Gastrocnemius medialis (tissue), 4 donors: ENCODE data around the gene ISM1. TPM values are rescaled to one million over a fixed set of nuclear protein-coding genes. Genes with fewer than 3 reads are reported as not detected.

ENCODE experiments used
- ATAC-seq, 2 donors: fragments of 150-250 bp; one replicate each; pipeline ENCODE4 v1.9.1; 2016
- DNase-seq, 2 donors: peaks; one replicate each; pipeline ENCODE4 v3.0.0-alpha.2; 2019
- H3K27ac ChIP-seq, 4 donors: fragments of 200-600 bp; sonication (generic); 1 replicate in 1 of 4; 2 replicates in 3 of 4; pipeline ENCODE4 v1.5.1; 2016 to 2018; ENCODE audit warnings: mild to moderate bottlenecking in 2 of 4, moderate library complexity in 1 of 4
- H3K27me3 ChIP-seq, 3 donors: fragments of 200-600 bp; sonication (generic) in 2 of 3; 1 replicate in 1 of 3; 2 replicates in 2 of 3; pipeline versions ENCODE4 v1.5.1 to v1.6.0; 2016 to 2019; ENCODE audit warnings: mild to moderate bottlenecking in 1 of 3, moderate library complexity in 1 of 3
- H3K36me3 ChIP-seq, 2 donors: fragments of 200-600 bp; sonication (generic) in 1 of 2; one replicate each; pipeline ENCODE4 v1.5.1; 2017 to 2018
- H3K4me1 ChIP-seq, 2 donors: fragments of 200-600 bp; sonication (generic) in 1 of 2; one replicate each; pipeline ENCODE4 v1.5.1; 2016 to 2017; ENCODE audit warnings: mild to moderate bottlenecking in 2 of 2
- H3K4me3 ChIP-seq, 4 donors: fragments of 200-600 bp; sonication (generic) in 3 of 4; 1 replicate in 1 of 4; 2 replicates in 3 of 4; pipeline ENCODE4 v1.5.1; 2016 to 2019; ENCODE audit warnings: mild to moderate bottlenecking in 2 of 4
- H3K9me3 ChIP-seq, 3 donors: fragments of 200-600 bp; sonication (generic) in 2 of 3; 1 replicate in 1 of 3; 2 replicates in 2 of 3; pipeline ENCODE4 v1.5.1; 2016 to 2019
- POLR2A ChIP-seq, 2 donors: fragments of 450-650 bp; IDR thresholded peaks; one replicate each; pipeline ENCODE4 v1.6.1; 2017; ENCODE audit warnings: antibody characterized with exemption in 2 of 2, mild to moderate bottlenecking in 2 of 2, moderate library complexity in 2 of 2
- in situ Hi-C, 4 donors: fragments of 200-750 bp; cut with MboI; loops; one replicate each; pipeline versions ENCODE4 v1.15.0 to v1.8.0; 2017; ENCODE audit warnings: low sequenced_read_pairs in 4 of 4
- intact Hi-C: fragments of 100-400 bp; cut with DNase I; formaldehyde crosslinking; loops from one replicate; pipeline ENCODE4 v1.15.1; 2023; ENCODE audit warnings: low total_unique reads
- total RNA-seq, 4 donors: library from RNA; depleted of rRNA; stranded (reverse); fragments of >200 nt; gene quantifications; one replicate each; pipeline versions ENCODE4 v1.1.0 to v1.2.3, GENCODE V29; 2016
- TF ChIP-seq, protein P1 (sequence below), 5 experiments: fragments of 450-650 bp in 3 of 5; fragments of 200-600 bp in 2 of 5; sonication (generic) in 2 of 5; IDR thresholded peaks in 4 of 5; conservative IDR thresholded peaks in 1 of 5; 1 replicate in 4 of 5; 2 replicates in 1 of 5; pipeline ENCODE4 v1.5.1; 2016 to 2019; ENCODE audit warnings: antibody characterized with exemption in 5 of 5, mild to moderate bottlenecking in 3 of 5, moderate library complexity in 3 of 5

The ISM1 gene
- total RNA-seq, 4 donors from 2014 or later, result 0.61 to 3.7 (median 0.78) TPM

DNA sequence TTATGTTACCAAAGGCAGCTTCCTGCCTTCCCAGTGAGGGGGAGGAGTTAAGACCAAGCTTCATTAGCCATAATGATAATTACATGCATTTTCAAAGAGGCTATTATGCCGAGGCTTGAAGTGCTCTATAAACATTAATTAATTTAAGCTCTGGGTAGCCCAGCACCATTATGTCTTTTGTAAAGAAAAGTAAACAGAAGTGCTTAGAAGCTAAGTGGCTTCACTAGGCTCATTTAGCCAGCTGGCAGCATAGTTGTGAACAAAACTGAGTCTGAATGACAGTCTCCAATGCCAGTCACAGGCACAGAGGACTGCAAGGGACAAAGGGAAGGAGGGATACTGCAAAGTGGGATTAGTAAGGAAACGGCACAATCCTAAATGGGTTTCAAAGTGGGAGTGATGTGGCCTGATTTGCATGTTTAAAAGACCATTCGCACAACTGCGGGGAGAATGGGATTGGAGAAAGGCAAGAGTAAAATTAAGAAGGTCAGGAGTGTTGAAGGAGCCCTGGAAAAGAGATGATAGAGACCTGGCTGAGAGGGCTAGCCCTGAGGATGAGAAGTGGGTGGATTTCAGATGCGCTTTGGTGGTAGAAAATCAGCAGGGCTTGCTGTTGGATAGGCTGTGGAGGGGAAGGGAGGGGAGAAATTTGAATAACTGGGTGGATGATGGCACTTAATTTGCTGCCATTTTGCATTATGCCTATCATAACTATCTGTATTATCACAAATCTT, 20.1 kb upstream of the ISM1 start:
- in situ Hi-C loops, result no loop called here

DNA sequence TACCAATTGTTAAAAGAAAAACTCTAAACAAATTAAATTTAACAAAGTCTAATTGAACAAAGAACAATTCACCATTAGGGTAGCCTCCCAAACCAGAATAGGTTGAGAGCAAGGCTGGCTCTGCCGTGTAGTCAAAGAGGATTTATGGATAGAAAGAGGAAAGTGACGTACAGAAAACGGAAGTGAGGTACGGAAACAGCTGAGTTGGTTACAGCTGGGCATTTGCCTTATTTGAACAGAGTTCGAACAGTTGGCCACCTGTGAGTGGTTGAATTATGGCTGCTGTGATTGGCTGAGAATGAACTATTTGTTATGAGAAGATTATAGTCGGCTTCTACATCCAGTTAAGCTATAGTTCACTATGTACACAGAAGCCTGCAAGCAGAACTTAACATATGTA, 18.5 kb upstream of the ISM1 start:
- Histone ChIP-seq H3K36me3 (no peaks in the 10 kb centered on the region), H3K27ac (no peak overlapping the region), H3K27me3 (no peaks in the 10 kb centered on the region), H3K4me3 (no peak overlapping the region), H3K4me1 (no peaks in the 10 kb centered on the region), H3K9me3 (no peaks in the 10 kb centered on the region)
- DNase-seq, result no peak
- intact Hi-C loops (no loop called here), in situ Hi-C loops (no loop called here)
- no peak for ATAC-seq
- no peak for TF ChIP-seq POLR2A (IDR thresholded peaks at IDR 0.05)
- TF ChIP-seq, protein P1, sequence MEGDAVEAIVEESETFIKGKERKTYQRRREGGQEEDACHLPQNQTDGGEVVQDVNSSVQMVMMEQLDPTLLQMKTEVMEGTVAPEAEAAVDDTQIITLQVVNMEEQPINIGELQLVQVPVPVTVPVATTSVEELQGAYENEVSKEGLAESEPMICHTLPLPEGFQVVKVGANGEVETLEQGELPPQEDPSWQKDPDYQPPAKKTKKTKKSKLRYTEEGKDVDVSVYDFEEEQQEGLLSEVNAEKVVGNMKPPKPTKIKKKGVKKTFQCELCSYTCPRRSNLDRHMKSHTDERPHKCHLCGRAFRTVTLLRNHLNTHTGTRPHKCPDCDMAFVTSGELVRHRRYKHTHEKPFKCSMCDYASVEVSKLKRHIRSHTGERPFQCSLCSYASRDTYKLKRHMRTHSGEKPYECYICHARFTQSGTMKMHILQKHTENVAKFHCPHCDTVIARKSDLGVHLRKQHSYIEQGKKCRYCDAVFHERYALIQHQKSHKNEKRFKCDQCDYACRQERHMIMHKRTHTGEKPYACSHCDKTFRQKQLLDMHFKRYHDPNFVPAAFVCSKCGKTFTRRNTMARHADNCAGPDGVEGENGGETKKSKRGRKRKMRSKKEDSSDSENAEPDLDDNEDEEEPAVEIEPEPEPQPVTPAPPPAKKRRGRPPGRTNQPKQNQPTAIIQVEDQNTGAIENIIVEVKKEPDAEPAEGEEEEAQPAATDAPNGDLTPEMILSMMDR (IDR thresholded peaks at IDR 0.05 in 4 of 5, conservative IDR thresholded peaks at IDR 0.05 in 1 of 5), result no peak

More for the DNA sequence above, 20.1 kb upstream of the ISM1 start:
- no peak for TF ChIP-seq POLR2A (IDR thresholded peaks at IDR 0.05)
- TF ChIP-seq, protein P1 (IDR thresholded peaks at IDR 0.05 in 4 of 5, conservative IDR thresholded peaks at IDR 0.05 in 1 of 5), result no peak
- Histone ChIP-seq H3K36me3 (no peaks in the 10 kb centered on the region), H3K27me3 (no peaks in the 10 kb centered on the region), H3K27ac (no peak overlapping the region), H3K4me3 (no peak overlapping the region), H3K4me1 (no peaks in the 10 kb centered on the region), H3K9me3 (no peaks in the 10 kb centered on the region)
- no peak for ATAC-seq
- intact Hi-C loops, result no loop called here
- DNase-seq, result no peak

DNA sequence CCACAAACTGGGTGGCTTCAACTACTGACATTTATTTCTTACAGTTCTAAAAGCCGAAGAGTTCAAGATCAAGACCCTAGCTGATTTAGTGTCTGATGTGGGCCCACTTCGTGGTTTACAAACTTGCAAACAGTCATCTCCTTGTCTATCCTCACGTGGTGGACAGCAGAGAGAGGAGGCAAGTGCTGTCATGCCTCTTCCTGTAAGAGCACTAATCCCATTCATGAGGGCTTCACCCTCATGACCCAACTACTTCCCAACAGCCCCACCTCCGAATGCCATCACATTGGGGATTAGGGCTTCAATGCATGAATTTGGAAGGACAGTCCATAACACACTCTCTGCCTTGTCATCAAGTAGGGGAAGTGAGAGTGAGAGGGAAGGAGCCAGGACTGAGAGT, 15.6 kb upstream of the ISM1 start:
- Histone ChIP-seq H3K27me3 (no peaks in the 10 kb centered on the region), H3K27ac (no peak overlapping the region), H3K4me1 (no peaks in the 10 kb centered on the region), H3K9me3 (no peaks in the 10 kb centered on the region), H3K36me3 (no peaks in the 10 kb centered on the region), H3K4me3 (no peak overlapping the region)
- in situ Hi-C loops, result no loop called here
- ATAC-seq (no peak), DNase-seq (no peak)
- TF ChIP-seq, protein P1 (IDR thresholded peaks at IDR 0.05 in 4 of 5, conservative IDR thresholded peaks at IDR 0.05 in 1 of 5), result no peak
- no peak for TF ChIP-seq POLR2A (IDR thresholded peaks at IDR 0.05)
- intact Hi-C loops, result no loop called here

DNA sequence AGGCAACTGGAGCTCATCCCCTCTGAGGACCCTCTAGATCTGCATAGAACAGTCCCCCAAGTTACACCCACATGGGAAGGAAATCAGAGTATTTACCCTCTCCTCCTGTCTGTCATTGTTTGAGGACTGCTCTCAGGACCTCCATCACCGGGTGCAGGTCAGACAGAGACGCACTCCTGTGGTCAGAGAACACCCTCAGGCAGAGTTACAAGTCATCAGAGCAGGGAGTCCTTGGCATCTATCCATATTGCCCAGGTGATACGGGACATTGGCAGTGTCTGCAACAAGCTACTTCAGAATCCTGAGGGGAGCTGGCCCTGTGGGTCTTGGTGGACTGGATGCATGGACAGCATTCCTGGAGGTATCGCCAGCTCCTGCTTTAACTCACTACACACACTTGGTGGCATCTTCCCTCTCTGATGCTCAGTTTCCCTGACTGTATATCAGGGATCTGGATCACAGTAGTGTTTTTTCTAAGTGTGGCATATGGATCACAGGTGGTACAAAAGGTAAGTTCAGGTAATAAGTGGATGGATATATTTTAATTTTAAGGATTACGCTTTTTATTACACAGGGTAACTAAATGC, 15.1 kb upstream of the ISM1 start:
- Histone ChIP-seq H3K27ac (no peak overlapping the region), H3K36me3 (no peaks in the 10 kb centered on the region), H3K27me3 (no peaks in the 10 kb centered on the region), H3K9me3 (no peaks in the 10 kb centered on the region), H3K4me3 (no peak overlapping the region), H3K4me1 (no peaks in the 10 kb centered on the region)
- DNase-seq (no peak), ATAC-seq (no peak)
- intact Hi-C loops, result no loop called here
- no peak for TF ChIP-seq POLR2A (IDR thresholded peaks at IDR 0.05)
- TF ChIP-seq, protein P1 (IDR thresholded peaks at IDR 0.05 in 4 of 5, conservative IDR thresholded peaks at IDR 0.05 in 1 of 5), result no peak
- in situ Hi-C loops, result no loop called here
